ENCODE results near the gene PLA2G2C. TPM values are rescaled to one million over a fixed set of nuclear protein-coding genes. Genes with fewer than 3 reads are reported as not detected.

The PLA2G2C gene
- total RNA-seq, 2 experiments from 2014 or later, result 0.43 to 0.44 TPM

DNA sequence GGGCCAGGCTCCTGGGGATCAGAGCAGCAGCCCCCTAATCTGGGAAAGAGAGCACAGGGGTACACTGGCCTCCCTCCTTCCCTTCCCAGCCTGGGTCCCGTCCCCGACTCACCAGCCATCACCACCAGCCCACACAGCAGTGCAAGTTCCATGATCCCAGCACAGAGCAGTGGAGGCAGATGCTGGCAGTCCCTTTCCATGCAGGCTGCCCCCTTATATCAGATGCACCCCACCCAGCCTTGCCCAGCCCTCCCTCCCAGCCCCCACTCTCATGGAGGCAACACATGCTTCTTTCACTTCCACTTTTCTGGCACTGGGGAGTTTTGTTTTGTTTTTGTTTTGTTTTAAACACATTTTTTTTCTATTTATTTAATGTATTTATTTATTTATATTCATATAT lies 67.0 kb downstream of the PLA2G2C start, which contains the start of gene PLA2G2D:
TSS of gene PLA2G2D (minus strand) at position 190 of the 400 bp plus-strand sequence. CDS start at position 152, 38 bp downstream.
- Mint-ChIP-seq H3K4me3 (no peak within 1 kb of the TSS), H3K27ac (no peak within 1 kb of the TSS), H3K9me3 (no peaks in the 10 kb centered on the region), H3K36me3 (no peaks in the 10 kb centered on the region), H3K4me1 (ENCODE audit: low read depth) (no peaks in the 10 kb centered on the region), H3K27me3 (peaks cover 9% of the 10 kb centered on the region)
- DNase-seq, result no peak
- CTCF ChIA-PET, result no interaction called here
- intact Hi-C loops (cut with micrococcal nuclease), result no loop called here
- POLR2A ChIA-PET, result no interaction called here

DNA sequence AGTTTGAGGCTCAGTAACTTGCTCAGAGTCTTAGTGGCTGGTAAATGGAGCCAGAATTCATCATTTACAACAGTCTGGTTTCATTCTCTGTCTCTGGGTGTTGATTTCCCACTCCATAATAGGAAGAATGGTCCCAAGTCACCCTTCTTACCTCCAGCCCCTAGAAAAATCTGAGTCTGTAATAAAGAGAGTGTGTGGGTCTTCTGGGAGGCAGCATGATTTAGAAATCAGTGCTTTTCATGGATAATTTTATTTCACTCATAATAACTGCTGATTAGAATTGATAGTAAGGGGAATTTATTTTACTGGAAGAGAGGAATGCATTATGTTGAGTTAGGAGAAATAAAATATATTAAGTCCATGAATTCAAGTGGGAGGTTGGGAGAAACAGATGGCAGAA lies 69.1 kb downstream of the PLA2G2C start:
- no peak for DNase-seq
- intact Hi-C loops (cut with micrococcal nuclease), result no loop called here
- no peaks in the 10 kb centered on the region for H3K9me3 Mint-ChIP-seq
- peaks cover 17% of the 10 kb centered on the region for H3K27me3 Mint-ChIP-seq
- H3K4me1 Mint-ChIP-seq (ENCODE audit: low read depth), result no peaks in the 10 kb centered on the region
- ChIA-PET CTCF (no interaction called here), POLR2A (no interaction called here)
- H3K36me3 Mint-ChIP-seq, result no peaks in the 10 kb centered on the region
- H3K4me3 Mint-ChIP-seq, result no peak overlapping the region
- no peak overlapping the region for H3K27ac Mint-ChIP-seq

DNA sequence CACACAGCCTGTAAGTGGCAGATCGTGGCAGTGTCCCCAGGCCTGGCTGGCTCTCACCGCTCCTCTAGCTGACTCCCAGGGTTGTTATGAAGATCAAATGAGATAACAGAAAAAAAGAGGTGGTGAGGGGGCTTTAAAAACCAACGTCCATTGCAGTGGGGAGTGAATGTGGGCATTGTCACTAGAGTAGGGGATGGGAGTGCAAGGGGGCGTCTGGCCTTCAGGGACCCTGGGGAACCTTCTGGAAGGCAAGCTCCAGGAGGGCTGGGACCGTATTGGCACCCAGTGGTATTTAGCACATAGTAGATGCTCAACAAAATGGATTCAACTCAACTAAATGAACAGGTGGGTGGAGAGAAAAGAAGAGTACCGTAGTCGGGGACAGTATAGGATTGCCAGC lies 70.4 kb downstream of the PLA2G2C start:
- CTCF ChIA-PET, result no interaction called here
- Mint-ChIP-seq H3K36me3 (no peaks in the 10 kb centered on the region), H3K27ac (no peak overlapping the region), H3K27me3 (peaks cover 19% of the 10 kb centered on the region), H3K9me3 (no peaks in the 10 kb centered on the region), H3K4me1 (ENCODE audit: low read depth) (no peaks in the 10 kb centered on the region), H3K4me3 (no peak overlapping the region)
- no peak for DNase-seq
- intact Hi-C loops (cut with micrococcal nuclease), result no loop called here
- POLR2A ChIA-PET, result interaction anchor here (0.8 kb wide), 1 partner anchor 254 kb away, joined by 3 read pairs; no protein-coding TSS in a partner anchor

GRCh38 chr1:20115479-20115878 lies 70.8 kb downstream of the PLA2G2C start:
- POLR2A ChIA-PET, result interaction anchor here (0.8 kb wide), 1 partner anchor 254 kb away, joined by 3 read pairs; no protein-coding TSS in a partner anchor
- intact Hi-C loops (cut with micrococcal nuclease), result no loop called here

DNA sequence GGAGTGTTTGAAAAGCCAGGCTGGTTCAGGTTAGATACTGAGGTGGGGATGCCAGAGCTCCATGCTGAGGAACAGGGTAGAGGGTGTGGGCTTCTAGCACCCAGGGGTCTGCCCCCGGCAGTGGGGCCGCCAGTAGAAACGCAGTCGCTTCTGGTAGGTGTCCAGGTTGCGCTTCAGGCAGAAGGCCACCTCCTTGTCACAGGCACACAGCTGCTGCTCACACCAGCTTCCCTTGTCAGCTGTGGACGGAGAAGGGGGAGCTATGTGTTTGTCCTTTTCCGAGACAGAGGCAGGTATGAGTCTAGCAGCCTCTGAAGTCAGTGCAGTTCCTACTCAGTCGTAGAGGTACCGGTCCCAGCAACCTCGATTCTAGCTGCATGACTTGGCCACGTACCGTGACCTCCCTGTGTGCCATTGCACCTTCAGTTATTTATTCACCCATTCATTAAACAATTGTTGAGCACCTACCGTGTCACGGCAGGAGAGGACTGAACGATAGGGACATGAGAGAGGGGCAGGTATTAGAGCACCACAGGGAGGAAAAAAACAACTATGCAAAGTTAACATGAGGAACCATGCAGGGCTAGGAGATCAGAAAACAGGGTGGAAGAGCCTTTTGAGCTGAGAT lies 72.2 kb downstream of the PLA2G2C start:
- ChIA-PET CTCF (interaction anchor here (1.0 to 1.3 kb wide), 5 partner anchors 12 to 39 kb away, joined by 3 read pairs; no protein-coding TSS in a partner anchor), POLR2A (no interaction called here)
- H3K4me3 Mint-ChIP-seq, result no peak overlapping the region
- H3K9me3 Mint-ChIP-seq, result no peaks in the 10 kb centered on the region
- intact Hi-C loops (cut with micrococcal nuclease), result no loop called here
- H3K27ac Mint-ChIP-seq, result no peak overlapping the region
- no peaks in the 10 kb centered on the region for H3K36me3 Mint-ChIP-seq
- no peak for DNase-seq
- peaks cover 13% of the 10 kb centered on the region for H3K27me3 Mint-ChIP-seq
- no peaks in the 10 kb centered on the region for H3K4me1 Mint-ChIP-seq (ENCODE audit: low read depth)

More at GRCh38 chr1:20115479-20115878, 70.8 kb downstream of the PLA2G2C start:
- Mint-ChIP-seq H3K36me3 (no peaks in the 10 kb centered on the region), H3K4me3 (no peak overlapping the region), H3K27ac (no peak overlapping the region), H3K9me3 (no peaks in the 10 kb centered on the region), H3K27me3 (peaks cover 15% of the 10 kb centered on the region), H3K4me1 (ENCODE audit: low read depth) (no peaks in the 10 kb centered on the region)
- CTCF ChIA-PET, result interaction anchor here (1.0 to 1.1 kb wide), 2 partner anchors 14 to 36 kb away, joined by 3 read pairs; no protein-coding TSS in a partner anchor
- DNase-seq, result no peak

Other genes starting within 250 kb of the PLA2G2C start
- gene PLA2G2A, start 206.9 kb downstream of the PLA2G2C start, total RNA-seq, result not detected
- not detected for gene PLA2G5, start 116.3 kb downstream of the PLA2G2C start, total RNA-seq
- under 1 TPM in 1 of 2 experiments, not detected in 1; 0.07 TPM for gene PLA2G2D, start 67.0 kb downstream of the PLA2G2C start, total RNA-seq
- gene PLA2G2F, start 47.2 kb downstream of the PLA2G2C start, total RNA-seq, result not detected
- under 1 TPM; 0.53 to 0.55 TPM for gene UBXN10, start 422 bp downstream of the PLA2G2C start, total RNA-seq
- gene VWA5B1, start 104.4 kb upstream of the PLA2G2C start, total RNA-seq, result not detected

Data from activated CD4-positive, alpha-beta memory T cell treated with anti-CD3 and anti-CD28 coated beads for 36 hours (primary cell).